ENCODE results near the gene PPFIA1. TPM values are rescaled to one million over a fixed set of nuclear protein-coding genes. Genes with fewer than 3 reads are reported as not detected.

Gene PPFIA1
- total and polyA plus RNA-seq, 2 of the 8 experiments (the other 6 are each of a cell fraction or from before 2014, with no cell fraction given) = 44.3 to 73.5 TPM

GRCh38 chr11:70348608-70349007 lies 78.1 kb downstream of the PPFIA1 start:
- Histone ChIP-seq H2AK5ac (ENCODE audit: low read depth, low read length) (no peak overlapping the region), H3K14ac (ENCODE audit: insufficient read length) (no peak overlapping the region), H3K18ac (ENCODE audit: extremely low read depth, low read length) (no peak overlapping the region), H4K91ac (replicated peaks; ENCODE audit: insufficient read length, low read length) (no peak overlapping the region), H3K4me2 (ENCODE audit: insufficient read depth in 1 of 2, low read depth in 2 of 2, low read length in 2 of 2) (no peak overlapping the region), H3K9ac (replicated peaks in 1 of 4; ENCODE audit: extremely low read depth in 1 of 4, low read depth in 3 of 4, low read length in 3 of 4) (no peak overlapping the region), H3K27ac (ENCODE audit: low read depth, low read length) (no peak overlapping the region), H3K23ac (ENCODE audit: insufficient read length) (no peak overlapping the region), H4K8ac (ENCODE audit: extremely low read depth, insufficient read depth, low read length) (no peak overlapping the region), H4K5ac (ENCODE audit: insufficient read length, low read depth, low read length) (no peak overlapping the region), H2BK20ac (ENCODE audit: low read length) (no peak overlapping the region), H3K36me3 (ENCODE audit: control insufficient read depth in 2 of 4, insufficient read depth in 4 of 4, low read length in 3 of 4) (peaks cover 7 to 59% (median 39%) of the 10 kb centered on the region in 4 experiments), H2AFZ (ENCODE audit: low read length) (no peak overlapping the region), H3K27me3 (replicated peaks in 1 of 4; ENCODE audit: control insufficient read depth in 3 of 4, extremely low read depth in 1 of 4, insufficient read depth in 3 of 4, low read length in 3 of 4) (no peaks in the 10 kb centered on the region), H3K9me3 (ENCODE audit: insufficient read depth in 2 of 2, low read depth in 1 of 2, low read length in 1 of 2) (no peaks in the 10 kb centered on the region), H4K20me1 (replicated peaks in 1 of 2; ENCODE audit: control insufficient read depth in 1 of 2, insufficient read depth in 2 of 2, low read length in 2 of 2) (peaks cover 0 to under 1% of the 10 kb centered on the region in 2 experiments), H2BK12ac (ENCODE audit: low read depth, low read length) (no peak overlapping the region), H3K4me3 (ENCODE audit: extremely low read depth in 1 of 4, insufficient read depth in 2 of 4, low read depth in 3 of 4, low read length in 4 of 4) (no peak overlapping the region), H3K79me2 (ENCODE audit: control insufficient read depth in 1 of 2, insufficient read depth in 2 of 2, low read length in 2 of 2) (no peaks in the 10 kb centered on the region), H3K23me2 (ENCODE audit: low read depth, low read length) (no peaks in the 10 kb centered on the region), H2BK15ac (ENCODE audit: low read length) (no peak overlapping the region), H3K79me1 (ENCODE audit: low read depth, low read length) (no peaks in the 10 kb centered on the region), H3K4ac (replicated peaks; ENCODE audit: insufficient read length, low read depth, low read length) (no peak overlapping the region), H2BK120ac (replicated peaks; ENCODE audit: low read depth, low read length) (no peak overlapping the region), H3K4me1 (replicated peaks in 1 of 4; ENCODE audit: control insufficient read depth in 3 of 4, insufficient read depth in 4 of 4, low read length in 3 of 4) (no peaks in the 10 kb centered on the region), H3K56ac (replicated peaks; ENCODE audit: insufficient read length, low read depth, low read length) (no peak overlapping the region), H2BK5ac (ENCODE audit: low read depth, low read length) (no peak overlapping the region)
- FAIRE-seq (no peak), DNase-seq (ENCODE audit: low read depth in 1 of 2, low spot score in 2 of 2) (no peak)
- WGBS, 2 experiments (ENCODE audit: extremely low coverage in 1 of 2, insufficient coverage in 1 of 2, insufficient read length in 1 of 2, insufficient replicate concordance in 2 of 2, low coverage in 1 of 2, low lambda C conversion rate in 2 of 2, missing lambda C conversion rate in 1 of 2) = 79% methylated on average over 1 of the region's 1 CpG; no CpG with 5 or more reads in 1 of the 2 experiments
- POLR2A ChIA-PET (ENCODE audit: partially characterized antibody) = interaction anchor here (1.4 kb wide), 1 partner anchor 9 kb away, joined by 3 read pairs; no protein-coding TSS in a partner anchor
- TF ChIP-seq USF2 (IDR thresholded peaks at IDR 0.05; ENCODE audit: low read length) (no peak), SUZ12 (IDR thresholded peaks at IDR 0.05; ENCODE audit: low read length) (no peak), RXRA (IDR thresholded peaks at IDR 0.05; ENCODE audit: insufficient read depth, low read depth, low read length) (no peak), HDAC2 (IDR thresholded peaks at IDR 0.05; ENCODE audit: borderline replicate concordance in 1 of 2, low read depth in 2 of 2, low read length in 2 of 2) (no peak), TBP (IDR thresholded peaks at IDR 0.05; ENCODE audit: low read depth, low read length) (no peak), CEBPB (IDR thresholded peaks at IDR 0.05; ENCODE audit: low read depth, low read length) (no peak), CHD1 (IDR thresholded peaks at IDR 0.05; ENCODE audit: low read depth, low read length) (no peak), KDM4A (IDR thresholded peaks at IDR 0.05; ENCODE audit: low read depth, low read length, severe bottlenecking) (no peak), TAF1 (IDR thresholded peaks at IDR 0.05; ENCODE audit: low read depth, low read length) (no peak)
- CTCF ChIA-PET (ENCODE audit: partially characterized antibody) = interaction anchor here (1.8 kb wide), 1 partner anchor 30 kb away, joined by 3 read pairs; no protein-coding TSS in a partner anchor

Data from H1 (cell line).